ENCODE data around the gene ORM2. TPM values are rescaled to one million over a fixed set of nuclear protein-coding genes. Genes with fewer than 3 reads are reported as not detected.

ORM2 gene
- not detected for total RNA-seq

DNA sequence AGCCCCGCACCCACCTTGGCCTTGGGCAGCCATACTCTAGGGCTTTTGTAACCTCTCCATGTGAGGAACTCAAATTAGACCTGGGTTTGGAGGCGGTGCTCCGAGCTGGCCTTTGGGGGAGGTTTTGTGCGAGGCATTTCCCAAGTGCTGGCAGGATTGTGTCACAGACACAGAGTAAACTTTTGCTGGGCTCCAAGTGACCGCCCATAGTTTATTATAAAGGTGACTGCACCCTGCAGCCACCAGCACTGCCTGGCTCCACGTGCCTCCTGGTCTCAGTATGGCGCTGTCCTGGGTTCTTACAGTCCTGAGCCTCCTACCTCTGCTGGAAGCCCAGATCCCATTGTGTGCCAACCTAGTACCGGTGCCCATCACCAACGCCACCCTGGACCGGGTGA, at the start of gene ORM2:
ORM2 (plus strand) TSS at position 245 of the 398 bp plus-strand sequence; CDS start at position 281, 36 bp downstream.

DNA sequence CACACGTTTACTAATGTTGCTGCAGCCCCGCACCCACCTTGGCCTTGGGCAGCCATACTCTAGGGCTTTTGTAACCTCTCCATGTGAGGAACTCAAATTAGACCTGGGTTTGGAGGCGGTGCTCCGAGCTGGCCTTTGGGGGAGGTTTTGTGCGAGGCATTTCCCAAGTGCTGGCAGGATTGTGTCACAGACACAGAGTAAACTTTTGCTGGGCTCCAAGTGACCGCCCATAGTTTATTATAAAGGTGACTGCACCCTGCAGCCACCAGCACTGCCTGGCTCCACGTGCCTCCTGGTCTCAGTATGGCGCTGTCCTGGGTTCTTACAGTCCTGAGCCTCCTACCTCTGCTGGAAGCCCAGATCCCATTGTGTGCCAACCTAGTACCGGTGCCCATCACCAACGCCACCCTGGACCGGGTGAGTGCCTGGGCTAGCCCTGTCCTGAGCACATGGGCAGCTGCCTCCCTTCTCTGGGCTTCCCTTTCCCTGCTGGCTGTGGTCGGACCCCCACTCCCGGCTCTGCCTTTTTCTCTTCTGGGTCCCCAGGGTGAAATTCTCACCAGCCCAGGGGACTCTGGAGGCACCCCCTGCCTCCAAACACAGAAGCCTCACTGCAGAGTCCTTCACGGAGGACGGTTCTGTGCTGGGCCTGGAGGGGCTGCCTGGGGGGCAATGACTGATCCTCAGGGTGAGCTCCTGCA, 6.7 kb upstream of the ORM2 start, which contains the start of gene ORM1:
ORM1 (plus strand) TSS at position 268 of the 701 bp plus-strand sequence; CDS start at position 304, 36 bp downstream.

Other genes with a start within 250 kb of the ORM2 start
- gene KIF12, start 230.6 kb upstream of the ORM2 start, total RNA-seq, result 0.93 TPM
- 34.6 TPM for gene COL27A1, start 174.3 kb upstream of the ORM2 start, total RNA-seq
- gene ORM1, start 6.8 kb upstream of the ORM2 start, total RNA-seq, result not detected
- gene AKNA, start 58.1 kb downstream of the ORM2 start, total RNA-seq, result 44.6 TPM
- gene WHRN, start 175.6 kb downstream of the ORM2 start, total RNA-seq, result 16.6 TPM